ENCODE data around the gene NOB1.
"Not testable (repeated sequence)": the region's sequence is repeated elsewhere in the genome, so short reads cannot be mapped to it uniquely, and the experiment has no call there.

NOB1 gene

DNA sequence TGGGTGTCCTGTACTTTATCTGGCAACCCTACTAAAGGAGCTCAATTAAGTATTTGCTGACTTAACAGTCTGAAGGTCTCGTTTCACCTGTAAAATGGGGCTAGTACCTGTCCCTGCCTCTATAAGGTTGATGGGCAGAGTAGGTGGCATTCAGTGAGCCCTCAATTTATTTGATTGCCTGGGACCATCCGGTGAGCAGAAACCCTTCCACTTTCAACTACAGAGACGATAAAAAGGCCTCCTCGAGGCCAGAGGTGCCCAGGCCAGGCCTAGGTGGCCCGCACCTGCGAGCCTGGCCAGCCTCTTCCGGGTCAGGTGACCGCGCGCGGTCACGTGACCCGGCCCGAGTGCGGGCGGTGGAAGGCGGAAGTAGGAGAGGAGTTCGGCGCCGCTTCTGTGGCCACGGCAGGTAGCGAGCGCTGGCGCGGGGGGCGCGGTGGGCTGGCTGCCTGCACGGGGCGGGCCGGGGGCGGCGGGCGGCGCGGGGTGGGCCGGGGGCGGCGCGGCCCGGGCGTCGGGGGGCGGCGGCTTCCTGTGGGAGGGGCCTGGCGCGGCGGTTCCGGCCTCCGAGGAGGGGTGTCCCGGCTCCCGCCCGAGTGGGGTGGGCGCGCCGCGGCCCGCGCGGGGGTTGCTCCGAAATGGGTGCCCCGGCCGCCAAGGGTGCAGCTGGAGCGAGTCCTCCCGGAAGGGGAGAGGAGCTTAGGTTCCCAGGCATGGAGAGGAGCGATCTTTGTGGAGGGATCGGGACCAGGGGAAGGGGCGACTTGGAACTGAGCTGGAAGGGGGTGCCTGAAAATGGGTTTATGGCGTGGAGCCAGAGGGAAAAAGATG, 7.5 kb upstream of the NOB1 start, which contains the start of gene WWP2:
Gene WWP2 (plus strand): TSS at position 350 of the 831 bp plus-strand sequence. CDS start 24,679 bp downstream, outside the sequence.
- peak; percentile 44 for DNase-seq (ENCODE audit: low read depth)

- DNase-seq (ENCODE audit: low read depth), result not testable (repeated sequence)
Observed at GRCh38 chr16:69757375-69757774, 2.6 kb upstream of the NOB1 start.

- DNase-seq (ENCODE audit: low read depth), result no peak
Observed at GRCh38 chr16:69756705-69757104, 2.0 kb upstream of the NOB1 start.

- no peak for DNase-seq (ENCODE audit: low read depth)
Observed at GRCh38 chr16:69754143-69754468, 620 bp downstream of the NOB1 start.

DNA sequence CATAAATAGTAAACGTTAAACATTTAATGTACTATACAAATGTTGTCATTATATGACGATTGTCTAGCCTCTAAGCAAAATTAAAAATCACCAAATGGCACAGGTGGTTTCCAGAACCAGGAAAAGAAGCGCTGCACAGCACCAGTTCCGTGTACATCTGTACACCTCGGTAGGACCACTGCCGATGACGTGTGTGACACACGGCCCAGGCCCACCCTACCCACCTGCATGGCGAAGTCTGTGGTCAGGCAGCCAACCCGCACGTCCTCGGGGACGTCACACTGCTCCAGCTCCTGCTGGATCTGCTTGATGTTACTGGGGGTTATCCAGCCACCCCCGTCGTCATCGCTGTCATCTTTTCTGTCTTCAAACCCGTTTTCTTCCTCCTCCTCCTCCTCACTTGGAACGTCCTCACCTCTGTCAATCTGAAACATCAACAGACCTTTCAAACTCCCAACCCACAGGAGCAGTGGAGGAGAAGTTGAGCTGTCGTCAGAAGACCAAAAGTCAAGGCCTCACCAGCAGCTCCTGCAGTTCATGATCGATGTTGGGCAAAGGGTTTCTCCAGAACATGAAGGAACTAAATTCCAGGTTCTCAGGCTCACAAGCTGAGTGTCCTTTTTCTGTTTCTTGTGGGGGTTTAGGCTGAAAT, 5.9 kb downstream of the NOB1 start:
- no peak for DNase-seq (ENCODE audit: low read depth)

GRCh38 chr16:69747115-69747514, 7.6 kb downstream of the NOB1 start:
- peak; percentile 40 for DNase-seq (ENCODE audit: low read depth)

GRCh38 chr16:69745959-69746358, 8.8 kb downstream of the NOB1 start:
- no peak for DNase-seq (ENCODE audit: low read depth)

- no peak for DNase-seq (ENCODE audit: low read depth)
Observed at GRCh38 chr16:69745232-69745612, 9.5 kb downstream of the NOB1 start.

GRCh38 chr16:69744363-69745231, 10.1 kb downstream of the NOB1 start:
- DNase-seq (ENCODE audit: low read depth), result no peak

- no peak for DNase-seq (ENCODE audit: low read depth)
Observed at GRCh38 chr16:69741951-69742904, 12.5 kb downstream of the NOB1 start.

DNA sequence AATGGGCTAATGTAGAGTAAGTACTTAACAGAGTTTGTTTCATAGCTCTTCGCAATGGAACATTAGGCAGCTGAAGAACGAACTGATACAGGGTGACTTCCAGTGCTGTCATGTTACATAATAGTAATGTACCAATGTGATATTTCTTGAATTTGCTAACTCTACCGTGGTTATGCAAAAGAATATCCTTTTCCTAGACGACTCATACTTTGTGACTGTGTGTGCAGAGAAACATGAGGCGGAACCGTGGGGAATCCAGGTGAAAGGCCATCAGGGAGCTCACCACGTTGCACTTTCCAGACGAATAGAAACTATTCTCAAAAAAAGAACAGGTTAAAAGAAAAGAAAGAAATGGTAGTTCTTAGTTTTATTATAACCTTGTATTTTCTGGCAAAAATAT, 13.2 kb downstream of the NOB1 start:
- peak; percentile 64 for DNase-seq (ENCODE audit: low read depth)

- no peak for DNase-seq (ENCODE audit: low read depth)
Observed at GRCh38 chr16:69732101-69732500, 22.6 kb downstream of the NOB1 start.

- DNase-seq (ENCODE audit: low read depth), result not testable (repeated sequence)
Observed at GRCh38 chr16:69731280-69731679, 23.4 kb downstream of the NOB1 start.

GRCh38 chr16:69729030-69729429, 25.7 kb downstream of the NOB1 start:
- DNase-seq (ENCODE audit: low read depth), result not testable (repeated sequence)

- no peak for DNase-seq (ENCODE audit: low read depth)
Observed at GRCh38 chr16:69727916-69728270, 26.8 kb downstream of the NOB1 start.

GRCh38 chr16:69726313-69727060, 28.2 kb downstream of the NOB1 start, which contains the start of gene NQO1:
TSS of gene NQO1 (minus strand) at chr16:69726560. CDS start at chr16:69726439, 121 bp downstream.
- DNase-seq (ENCODE audit: low read depth), result peak; percentile 96

- DNase-seq (ENCODE audit: low read depth), result no peak
Observed at GRCh38 chr16:69725480-69726312, 29.0 kb downstream of the NOB1 start.

DNA sequence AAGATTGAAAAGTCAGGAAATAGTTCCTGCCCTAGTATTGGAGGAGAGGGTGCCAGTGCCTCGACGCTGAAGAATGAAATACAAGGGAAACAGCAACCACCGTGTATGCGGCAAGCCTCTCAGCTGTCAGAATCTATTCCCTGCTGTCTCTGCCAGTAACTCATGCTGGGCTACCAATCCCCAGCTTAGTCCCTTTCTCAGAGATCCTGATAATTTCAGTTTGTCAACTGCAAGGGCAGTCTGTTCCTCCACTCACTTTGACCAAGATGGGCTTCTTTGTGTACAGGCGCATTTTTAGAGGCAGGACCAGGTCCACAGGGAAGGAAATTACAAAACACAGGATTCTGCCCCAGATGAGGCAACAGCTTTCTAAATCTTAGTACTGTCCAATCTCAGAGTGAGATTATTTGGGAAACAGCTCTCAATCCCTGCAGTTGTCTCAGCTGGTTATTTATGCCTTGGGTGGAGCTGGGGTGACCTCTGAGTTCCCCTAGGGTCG, 29.7 kb downstream of the NOB1 start:
- DNase-seq (ENCODE audit: low read depth), result peak; percentile 20

- DNase-seq (ENCODE audit: low read depth), result no peak
Observed at GRCh38 chr16:69724414-69724873, 30.3 kb downstream of the NOB1 start.

All from amniotic epithelial cell (primary cell).